GM19395 (cell line): Measurements from ENCODE around the gene CLTB.
"Not testable (repeated sequence)": the region's sequence is repeated elsewhere in the genome, so short reads cannot be mapped to it uniquely, and the experiment has no call there.

Experiments used
- ATAC-seq: cut with Tn5 transposase; IDR thresholded peaks from one replicate; pipeline ENCODE4 v1.9.1; 2021; ENCODE audit warnings: mild to moderate bottlenecking, moderate library complexity; ENCODE audit not compliant: unreplicated experiment

The CLTB gene, protein sequence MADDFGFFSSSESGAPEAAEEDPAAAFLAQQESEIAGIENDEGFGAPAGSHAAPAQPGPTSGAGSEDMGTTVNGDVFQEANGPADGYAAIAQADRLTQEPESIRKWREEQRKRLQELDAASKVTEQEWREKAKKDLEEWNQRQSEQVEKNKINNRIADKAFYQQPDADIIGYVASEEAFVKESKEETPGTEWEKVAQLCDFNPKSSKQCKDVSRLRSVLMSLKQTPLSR

GRCh38 chr5:176415952-176416924, at the start of gene CLTB:
TSS of gene CLTB (minus strand) at chr5:176416539. CDS start at chr5:176416363, 176 bp downstream.
- peak; percentile 87 for ATAC-seq

GRCh38 chr5:176463113-176463764, 46.9 kb upstream of the CLTB start:
- ATAC-seq: no peak

DNA sequence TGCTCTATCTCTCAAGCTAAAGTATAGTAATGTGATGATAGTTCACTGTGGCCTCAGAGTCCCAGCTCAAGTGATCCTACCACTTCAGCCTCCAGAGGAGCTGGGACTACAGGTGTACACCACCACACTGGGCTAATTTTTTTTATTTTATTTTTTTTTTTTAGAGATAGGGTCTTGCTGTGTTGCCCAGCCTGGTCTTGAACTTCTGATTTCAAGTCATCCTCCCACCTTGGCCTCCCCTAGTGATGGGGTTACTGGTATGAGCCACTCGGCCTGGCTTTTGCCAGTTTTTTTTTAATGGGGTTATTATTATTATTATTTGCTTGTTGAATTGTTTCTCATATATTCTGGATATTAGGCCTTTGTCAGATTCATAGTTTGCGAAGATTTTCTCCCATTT, 45.0 kb upstream of the CLTB start:
- no peak for ATAC-seq

- ATAC-seq: no peak
Observed at GRCh38 chr5:176458904-176459561, 42.7 kb upstream of the CLTB start.

- no peak for ATAC-seq
Observed at GRCh38 chr5:176454724-176455394, 38.5 kb upstream of the CLTB start.

DNA sequence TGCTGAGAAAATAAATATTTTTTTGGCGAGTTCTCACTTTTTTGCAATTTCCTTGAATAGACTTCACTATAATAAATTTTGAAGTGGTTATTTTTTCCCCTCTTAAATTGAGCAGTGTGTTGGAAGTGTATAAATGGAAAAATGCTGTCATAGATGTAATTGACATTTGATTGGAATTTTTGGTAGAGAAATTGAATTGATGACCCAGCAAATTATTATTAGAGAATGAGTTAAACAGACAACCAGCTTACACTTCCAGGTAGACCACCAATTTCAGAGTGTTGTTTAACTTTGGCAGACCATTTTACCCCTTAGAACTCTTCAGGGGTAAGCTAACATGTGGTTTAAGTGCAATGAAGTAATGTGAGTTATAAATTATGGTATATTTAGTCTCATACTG, 33.7 kb upstream of the CLTB start:
- no peak for ATAC-seq

DNA sequence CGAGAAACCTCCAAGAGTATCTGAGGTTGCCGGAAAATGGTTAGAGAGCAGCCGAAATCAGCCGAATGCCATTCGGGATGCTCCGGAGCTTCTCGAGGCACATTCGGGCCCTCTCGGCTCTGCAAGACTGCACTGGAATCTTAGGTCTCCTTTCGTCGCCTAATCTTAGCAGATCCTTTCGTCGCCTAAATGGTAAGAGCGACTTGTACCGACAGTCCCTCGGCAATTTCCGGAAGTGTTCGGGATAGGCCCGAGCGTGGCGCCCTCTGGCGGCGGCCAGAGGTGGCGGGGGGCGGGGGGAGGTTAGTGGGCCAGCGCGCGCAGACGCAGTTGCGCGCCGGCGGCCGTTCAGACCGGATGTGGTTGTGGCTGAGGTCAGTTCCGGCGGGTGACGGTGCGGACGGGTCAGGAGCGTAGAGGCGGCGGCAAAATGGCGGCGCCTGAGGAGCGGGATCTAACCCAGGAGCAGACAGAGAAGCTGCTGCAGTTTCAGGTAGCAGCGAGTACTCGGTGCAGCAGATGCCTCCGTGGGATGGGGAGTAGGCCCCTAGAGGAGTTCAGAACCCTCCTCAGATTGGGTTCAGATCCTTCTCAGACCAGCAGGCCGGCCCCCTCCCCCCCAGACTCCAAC, 31.8 kb upstream of the CLTB start, which contains the start of gene FAF2:
Gene FAF2 (plus strand): TSS at position 408 of the 631 bp plus-strand sequence. CDS start 23 bp downstream, at position 431.
- ATAC-seq: peak; percentile 97

GRCh38 chr5:176447591-176447977, 31.2 kb upstream of the CLTB start:
- peak; percentile 38 for ATAC-seq

GRCh38 chr5:176446884-176447590, 30.7 kb upstream of the CLTB start:
- no peak for ATAC-seq

DNA sequence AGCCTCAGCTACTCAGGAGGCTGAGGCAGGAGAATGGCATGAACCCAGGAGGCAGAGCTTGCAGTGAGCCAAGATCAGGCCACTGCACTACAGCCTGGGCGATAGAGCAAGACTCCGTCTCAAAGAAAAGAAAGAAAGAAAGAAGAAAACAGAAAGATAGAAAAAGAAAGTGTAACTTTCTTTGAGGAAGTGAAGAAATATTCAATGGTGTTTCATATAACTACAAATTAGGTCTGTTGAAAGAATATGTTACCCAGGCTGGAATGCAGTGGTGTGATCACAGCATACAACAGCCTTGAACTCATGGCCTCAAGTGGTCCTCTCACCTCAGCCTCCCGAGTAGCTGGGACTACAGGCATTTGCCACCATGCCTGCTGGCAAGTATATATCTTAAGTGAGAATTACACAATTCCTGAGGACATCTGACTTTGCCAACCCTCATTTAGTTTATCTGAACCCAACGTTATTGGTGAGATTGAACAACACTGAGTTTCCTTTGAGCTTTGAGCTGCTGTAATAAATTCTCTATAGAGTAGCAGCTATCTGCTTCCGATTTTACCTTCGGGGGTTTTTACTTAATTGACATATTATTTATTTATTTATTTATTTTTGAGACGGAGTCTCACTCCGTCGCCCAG, 29.8 kb upstream of the CLTB start:
- no peak for ATAC-seq

DNA sequence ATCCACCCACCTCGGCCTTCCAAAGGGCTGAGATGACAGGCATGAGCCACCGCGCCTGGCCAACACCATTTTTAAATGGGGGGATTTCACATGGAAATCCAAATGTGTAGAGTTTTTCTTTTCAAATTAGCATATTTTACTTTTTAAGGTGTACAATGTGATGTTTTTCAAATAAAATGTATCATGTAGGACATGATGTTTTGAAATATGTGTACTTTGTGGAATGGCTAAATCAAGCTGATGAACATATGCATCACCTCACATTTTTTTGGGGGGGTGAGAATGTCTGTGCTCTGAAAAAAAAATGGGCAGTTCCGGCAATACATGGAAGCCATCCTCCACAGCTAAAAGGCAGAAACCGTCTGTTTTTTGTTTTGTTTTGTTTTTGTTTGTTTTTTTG, 28.4 kb upstream of the CLTB start:
- ATAC-seq: no peak

- ATAC-seq: not testable (repeated sequence)
Observed at GRCh38 chr5:176442911-176443310, 26.6 kb upstream of the CLTB start.

DNA sequence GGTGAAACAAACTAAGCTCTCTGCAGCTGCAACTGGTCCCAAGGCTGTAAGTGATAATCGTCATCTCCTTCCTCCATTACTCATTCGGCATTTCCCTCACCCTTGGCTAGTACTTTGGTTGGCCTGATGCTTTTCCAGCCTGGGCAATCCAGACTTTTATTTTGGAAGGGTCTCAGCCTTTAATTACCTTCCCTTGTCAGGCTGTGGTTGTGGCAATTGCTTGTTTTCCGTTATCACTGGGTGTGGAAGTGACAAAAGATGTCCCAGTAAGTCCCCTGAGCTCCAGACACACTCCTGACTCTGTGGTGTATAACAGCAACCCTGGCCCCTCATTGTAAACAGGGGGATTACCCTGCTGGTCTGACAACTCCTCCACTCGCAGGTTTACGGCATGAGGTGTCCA, 25.6 kb upstream of the CLTB start:
- no peak for ATAC-seq

- no peak for ATAC-seq
Observed at GRCh38 chr5:176440927-176441706, 24.8 kb upstream of the CLTB start.

GRCh38 chr5:176438959-176439757, 22.8 kb upstream of the CLTB start:
- no peak for ATAC-seq

DNA sequence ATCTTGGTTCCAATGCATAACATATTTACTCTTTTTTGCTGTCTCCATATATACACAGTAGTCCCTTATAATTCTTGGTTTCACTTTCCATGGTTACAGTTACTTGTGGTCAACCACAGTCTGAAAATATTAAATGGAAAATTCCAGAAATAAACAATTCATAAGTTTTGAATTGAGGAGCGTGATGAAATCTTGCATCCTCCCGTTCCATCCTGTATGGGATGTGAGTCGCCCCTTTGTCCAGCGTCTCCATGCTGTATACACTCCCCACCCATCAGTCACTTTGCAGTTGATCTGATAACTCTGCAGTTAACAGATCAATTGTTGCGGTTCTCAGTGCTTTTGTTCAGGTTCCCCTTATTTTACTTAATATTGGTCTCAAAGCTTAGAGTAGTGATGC, 20.3 kb upstream of the CLTB start:
- ATAC-seq: no peak

- ATAC-seq: no peak
Observed at GRCh38 chr5:176432707-176433106, 16.4 kb upstream of the CLTB start.
